Stimulated activated CD8-positive, alpha-beta memory T cell treated with anti-CD3 and anti-CD28 coated beads, Interleukin-4, amount 100 ng/mL, for 4 hours (primary cell): Measurements from ENCODE around the gene ARMCX1.
A peak's percentile ranks its signal among the peaks of the same experiment; 100 is the strongest.
"Not testable (repeated sequence)": the region's sequence is repeated elsewhere in the genome, so short reads cannot be mapped to it uniquely, and the experiment has no call there.

Experiments used
- DNase-seq, 2 donors: peaks; one replicate each; pipeline ENCODE4 v3.0.0-alpha.2; 2020; ENCODE audit warnings: low read depth in 2 of 2, low spot score in 1 of 2

The ARMCX1 gene

GRCh38 chrX:101550362-101550750 is at the start of gene ARMCX1:
TSS of gene ARMCX1 (plus strand) at chrX:101550547. CDS start at chrX:101552931, 2,384 bp downstream.
- DNase-seq, result peak in 1 of 2 donors; percentile 3

GRCh38 chrX:101502929-101503328 is 47.4 kb upstream of the ARMCX1 start:
- not testable (repeated sequence) for DNase-seq

DNA sequence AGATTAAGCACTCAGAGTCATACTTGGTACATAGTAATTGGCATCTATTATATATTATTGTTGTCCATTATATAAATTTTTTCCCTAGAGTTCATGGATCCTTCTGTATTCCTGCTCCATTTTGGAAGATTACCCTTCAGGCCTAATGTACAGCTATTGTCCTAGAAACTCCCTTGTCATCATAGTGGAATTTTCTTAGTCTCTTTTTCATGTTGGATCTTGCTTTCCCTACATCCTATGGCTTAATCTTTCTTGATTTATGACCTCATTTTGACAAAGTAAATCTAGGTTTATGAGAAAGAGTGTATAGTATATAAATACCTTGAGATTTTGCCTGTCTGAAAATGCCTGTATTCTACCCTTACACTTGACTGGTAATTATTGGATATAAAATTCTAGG is 43.0 kb upstream of the ARMCX1 start:
- DNase-seq, result no peak

GRCh38 chrX:101507986-101508385 is 42.4 kb upstream of the ARMCX1 start:
- DNase-seq, result no peak

GRCh38 chrX:101530944-101531343 is 19.4 kb upstream of the ARMCX1 start:
- no peak for DNase-seq

GRCh38 chrX:101539116-101539515 is 11.2 kb upstream of the ARMCX1 start:
- no peak for DNase-seq

- no peak for DNase-seq
Measured at GRCh38 chrX:101550751-101551379, 518 bp downstream of the ARMCX1 start.

- DNase-seq, result no peak
Measured at GRCh38 chrX:101551380-101551767, 1.0 kb downstream of the ARMCX1 start.

DNA sequence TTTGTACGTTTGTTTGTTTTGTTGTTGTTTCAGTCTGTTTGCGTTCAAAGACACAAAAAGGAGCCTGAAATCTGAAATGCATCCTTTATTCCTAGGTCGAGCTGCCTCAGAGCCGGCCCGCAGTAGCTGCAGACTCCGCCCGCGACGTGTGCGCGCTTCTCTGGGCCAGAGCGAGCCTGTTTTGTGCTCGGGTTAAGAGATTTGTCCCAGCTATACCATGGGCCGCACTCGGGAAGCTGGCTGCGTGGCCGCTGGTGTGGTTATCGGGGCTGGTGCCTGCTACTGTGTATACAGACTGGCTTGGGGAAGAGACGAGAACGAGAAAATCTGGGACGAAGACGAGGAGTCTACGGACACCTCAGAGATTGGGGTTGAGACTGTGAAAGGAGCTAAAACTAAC is 2.4 kb downstream of the ARMCX1 start:
- DNase-seq, result no peak

- no peak for DNase-seq
Measured at GRCh38 chrX:101564651-101565050, 14.3 kb downstream of the ARMCX1 start.

DNA sequence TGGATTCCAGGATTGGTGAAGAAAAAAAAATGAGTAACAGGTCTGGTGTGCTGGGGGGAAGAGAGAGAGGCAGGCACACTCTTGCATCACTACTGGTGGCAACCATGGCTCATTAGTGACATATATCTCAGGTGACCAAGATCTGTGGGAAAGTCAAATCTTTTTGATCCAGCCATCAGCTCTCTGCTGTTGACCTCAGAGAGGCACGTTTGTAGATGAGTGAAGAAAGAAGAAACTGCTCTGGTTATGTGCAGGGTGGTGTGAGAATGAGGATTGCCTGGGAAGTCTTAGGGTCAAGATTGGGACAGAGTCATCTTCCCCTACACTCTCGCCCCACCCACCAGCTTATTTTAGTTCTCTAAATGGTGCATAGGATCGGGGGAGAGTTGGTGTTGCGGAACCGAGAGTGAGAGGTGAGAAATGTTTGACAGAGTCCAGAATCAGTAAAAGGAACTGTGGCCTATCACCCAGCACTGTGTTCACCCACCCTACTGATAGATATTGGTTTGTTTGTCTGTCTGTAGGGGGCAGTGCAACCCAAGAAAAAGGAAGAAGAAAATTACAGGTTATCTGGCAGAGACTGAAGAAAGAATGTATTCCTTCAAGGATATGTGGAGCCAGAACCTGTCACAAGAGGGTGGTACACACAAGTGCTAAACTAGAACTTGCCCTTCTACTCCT is 45.5 kb downstream of the ARMCX1 start:
- DNase-seq, result no peak

DNA sequence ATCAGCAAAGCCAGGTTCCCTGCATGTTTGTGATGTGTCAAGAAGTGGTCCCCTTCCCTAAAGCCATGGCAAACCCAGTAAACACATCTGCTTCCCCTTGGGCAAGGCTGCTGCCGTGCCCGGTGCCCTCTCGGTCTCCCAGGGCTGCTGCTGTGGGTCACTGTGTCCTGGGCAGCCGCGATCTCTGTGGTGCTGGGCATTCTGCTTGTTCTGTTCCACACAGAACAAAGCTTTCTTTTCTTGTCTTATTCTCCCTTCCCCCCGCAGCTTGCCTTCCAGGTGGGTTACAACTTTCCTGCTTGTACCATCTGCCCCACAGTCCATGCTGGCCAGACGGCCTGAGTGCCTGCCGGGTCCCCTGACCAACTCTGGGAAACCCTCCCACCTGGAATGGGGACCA is 49.2 kb downstream of the ARMCX1 start:
- DNase-seq, result not testable (repeated sequence)

DNA sequence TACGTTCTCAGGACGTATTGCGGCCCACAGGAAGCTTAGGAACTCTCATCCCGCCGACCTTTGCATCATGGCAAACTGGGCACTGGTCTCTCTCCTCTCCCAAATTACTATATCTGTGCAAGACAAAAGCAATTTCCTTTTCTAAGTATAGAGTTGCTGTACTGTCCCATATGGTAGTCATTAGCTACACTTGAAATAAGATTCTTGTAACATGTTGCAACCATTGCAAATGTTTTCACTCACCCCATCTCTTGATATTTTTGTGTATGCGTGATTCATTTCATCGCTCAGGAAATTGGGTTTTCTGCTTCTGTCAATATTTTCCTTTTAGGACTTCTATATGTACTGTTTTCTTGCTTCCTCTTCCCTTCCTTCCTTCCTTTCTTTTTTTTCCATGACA is 51.7 kb downstream of the ARMCX1 start:
- DNase-seq, result no peak
